IMR-90 (cell line): Measurements from ENCODE around the gene MAML2. TPM values are rescaled to one million over a fixed set of nuclear protein-coding genes. Genes with fewer than 3 reads are reported as not detected.

Experiments used
- ATAC-seq: fragments of 200-7000 bp; cut with Tn5 transposase; 2 replicates; pipeline ENCODE4 v1.9.1; 2020; ENCODE audit warnings: low read depth, mild to moderate bottlenecking, moderate library complexity
- BruUV-seq: library from RNA; stranded (reverse); fragments of 400-500 nt; replicated peaks from 2 replicates; lab custom pipeline; 2021; lab: Mats Ljungman, UMichigan
- CTCF ChIA-PET: fragments of 300-600 bp; formaldehyde crosslinking; extraction: SDS; loops from one replicate; lab custom pipeline; 2021; ENCODE audit warnings: antibody characterized with exemption; lab: Yijun Ruan, JAX
- POLR2A ChIA-PET: fragments of 300-600 bp; sonication (Branson Sonifier 250); formaldehyde crosslinking; loops from one replicate; lab custom pipeline; 2022; ENCODE audit warnings: antibody characterized with exemption; ENCODE audit not compliant: unreplicated experiment; lab: Charles Lee
- DNase-seq: peaks from one replicate; pipeline ENCODE4 v3.0.0; 2013
- H2AFZ ChIP-seq: replicated peaks from 2 replicates; pipeline ENCODE3; 2013; ENCODE audit warnings: low read length, mild to moderate bottlenecking; ENCODE audit not compliant: poor library complexity
- H2AK5ac ChIP-seq: 2 replicates; pipeline ENCODE4 v1.6.1; 2013; ENCODE audit warnings: low read depth, low read length, inconsistent platforms
- H2AK9ac ChIP-seq: replicated peaks from 2 replicates; pipeline ENCODE3; 2013; ENCODE audit warnings: mild to moderate bottlenecking, low read depth, low read length, moderate library complexity; ENCODE audit not compliant: poor library complexity
- H2BK120ac ChIP-seq: 2 replicates; pipeline ENCODE4 v1.6.1; 2013; ENCODE audit warnings: low read depth, low read length, inconsistent platforms
- H2BK15ac ChIP-seq: 3 replicates; pipeline ENCODE4 v1.6.1; 2013; ENCODE audit warnings: low read depth, low read length, inconsistent platforms
- H2BK20ac ChIP-seq: 2 replicates; pipeline ENCODE4 v1.6.1; 2013; ENCODE audit warnings: low read depth, mild to moderate bottlenecking, inconsistent platforms, low read length, moderate library complexity
- H2BK5ac ChIP-seq: 2 replicates; pipeline ENCODE4 v1.6.1; 2013; ENCODE audit warnings: mild to moderate bottlenecking, low read depth, low read length, inconsistent platforms; ENCODE audit not compliant: poor library complexity, severe bottlenecking
- H3K14ac ChIP-seq: replicated peaks from 2 replicates; pipeline ENCODE4 v1.6.1; 2013; ENCODE audit warnings: low read depth, low read length, inconsistent platforms
- H3K18ac ChIP-seq: 2 replicates; pipeline ENCODE4 v1.6.1; 2013; ENCODE audit warnings: low read depth, low read length, control low read depth
- H3K23ac ChIP-seq: 2 replicates; pipeline ENCODE4 v1.6.1; 2013; ENCODE audit warnings: low read depth, low read length, inconsistent platforms
- H3K27ac ChIP-seq: 2 replicates; pipeline ENCODE4 v1.5.1; 2013; ENCODE audit warnings: mild to moderate bottlenecking, control low read depth, low read length; ENCODE audit not compliant: insufficient read depth
- H3K27me3 ChIP-seq: 2 replicates; pipeline ENCODE4 v1.6.1; 2013; ENCODE audit warnings: low read length; ENCODE audit not compliant: control insufficient read depth, insufficient read depth
- H3K36me3 ChIP-seq: 2 replicates; pipeline ENCODE4 v1.6.1; 2013; ENCODE audit warnings: low read length, mixed read lengths; ENCODE audit not compliant: control insufficient read depth, insufficient read depth
- H3K4ac ChIP-seq: 2 replicates; pipeline ENCODE4 v1.6.1; 2013; ENCODE audit warnings: low read depth, low read length, inconsistent platforms
- H3K4me1 ChIP-seq: 2 replicates; pipeline ENCODE4 v1.6.1; 2013; ENCODE audit warnings: low read length, mixed read lengths; ENCODE audit not compliant: control insufficient read depth, insufficient read depth
- H3K4me2 ChIP-seq: 2 replicates; pipeline ENCODE4 v1.6.1; 2013; ENCODE audit warnings: low read depth, mild to moderate bottlenecking, control low read depth, low read length, moderate library complexity
- H3K4me3 ChIP-seq: 2 replicates; pipeline ENCODE4 v1.5.1; 2013; ENCODE audit warnings: low read depth, mild to moderate bottlenecking, control low read depth, low read length, moderate library complexity; ENCODE audit not compliant: insufficient read depth
- H3K56ac ChIP-seq: 2 replicates; pipeline ENCODE4 v1.6.1; 2013; ENCODE audit warnings: low read length, inconsistent platforms; ENCODE audit not compliant: insufficient read depth; ENCODE audit errors: extremely low read depth
- H3K79me1 ChIP-seq, 2 experiments: 2 replicates each; pipeline ENCODE4 v1.6.1; 2013; ENCODE audit warnings: low read length in 2 of 2, inconsistent platforms in 1 of 2, low read depth in 1 of 2
- H3K9ac ChIP-seq: 2 replicates; pipeline ENCODE4 v1.6.1; 2013; ENCODE audit warnings: low read depth, low read length, control low read depth
- H3K9me1 ChIP-seq: 2 replicates; pipeline ENCODE4 v1.6.1; 2013; ENCODE audit warnings: low read length, inconsistent platforms; ENCODE audit not compliant: insufficient read depth
- H3K9me3 ChIP-seq: 2 replicates; pipeline ENCODE4 v1.6.1; 2013; ENCODE audit warnings: low read length; ENCODE audit not compliant: control insufficient read depth, insufficient read depth
- H4K20me1 ChIP-seq: 2 replicates; pipeline ENCODE4 v1.6.1; 2013; ENCODE audit warnings: low read length, inconsistent platforms; ENCODE audit not compliant: insufficient read depth
- H4K5ac ChIP-seq: 2 replicates; pipeline ENCODE4 v1.6.1; 2013; ENCODE audit warnings: mild to moderate bottlenecking, low read depth, low read length, control low read depth
- H4K8ac ChIP-seq, 2 experiments: 2 replicates each; pipeline ENCODE4 v1.6.1; 2013; ENCODE audit warnings: low read depth in 2 of 2, low read length in 2 of 2, control low read depth in 1 of 2, inconsistent platforms in 1 of 2
- H4K91ac ChIP-seq: 2 replicates; pipeline ENCODE4 v1.6.1; 2013; ENCODE audit warnings: low read depth, low read length, inconsistent platforms; ENCODE audit not compliant: insufficient read depth
- BHLHE40 ChIP-seq: fragments of 150-350 bp; IDR thresholded peaks from 2 replicates; pipeline ENCODE4 v1.6.1; 2016; ENCODE audit warnings: mild to moderate bottlenecking, low read depth, low read length
- CEBPB ChIP-seq: IDR thresholded peaks from 2 replicates; pipeline ENCODE4 v1.6.1; 2012; ENCODE audit warnings: low read depth, low read length, improper control_type of control experiment
- CHD1 ChIP-seq: IDR thresholded peaks from 2 replicates; pipeline ENCODE4 v1.6.1; 2012; ENCODE audit warnings: low read depth, low read length, improper control_type of control experiment
- MAFK ChIP-seq: IDR thresholded peaks from 2 replicates; pipeline ENCODE4 v1.6.1; 2012; ENCODE audit warnings: low read depth, low read length, improper control_type of control experiment
- MAZ ChIP-seq: IDR thresholded peaks from 2 replicates; pipeline ENCODE4 v1.6.1; 2012; ENCODE audit warnings: low read depth, mild to moderate bottlenecking, low read length, improper control_type of control experiment, moderate library complexity, borderline replicate concordance
- MXI1 ChIP-seq: IDR thresholded peaks from 2 replicates; pipeline ENCODE4 v1.6.1; 2012; ENCODE audit warnings: low read depth, mild to moderate bottlenecking, low read length, moderate library complexity, borderline replicate concordance
- NFE2L2 ChIP-seq: fragments of 150-350 bp; IDR thresholded peaks from 2 replicates; pipeline ENCODE4 v1.6.1; 2016; ENCODE audit warnings: low read depth, mild to moderate bottlenecking, low read length
- POLR2A ChIP-seq: IDR thresholded peaks from 2 replicates; pipeline ENCODE4 v1.6.1; 2012; ENCODE audit warnings: mild to moderate bottlenecking, low read depth, low read length
- RAD21 ChIP-seq: IDR thresholded peaks from 2 replicates; pipeline ENCODE4 v1.6.1; 2012; ENCODE audit warnings: low read length, improper control_type of control experiment
- RCOR1 ChIP-seq: IDR thresholded peaks from 2 replicates; pipeline ENCODE4 v1.6.1; 2012; ENCODE audit warnings: mild to moderate bottlenecking, low read length, improper control_type of control experiment; ENCODE audit not compliant: insufficient replicate concordance
- SMC3 ChIP-seq: fragments of 150-350 bp; IDR thresholded peaks from 2 replicates; pipeline ENCODE4 v1.6.1; 2016; ENCODE audit warnings: low read depth, mild to moderate bottlenecking, antibody characterized with exemption, low read length, moderate library complexity
- WGBS, 2 experiments: methylation state at CpG; one replicate each; pipeline versions ENCODE4 v1.1.5 to v1.1.7; 2013; ENCODE audit warnings: missing lambda C conversion rate in 2 of 2; ENCODE audit not compliant: insufficient read length in 1 of 2; ENCODE audit errors: extremely low coverage in 2 of 2; 5-methylcytosine and 5-hydroxymethylcytosine counted together
- dilution Hi-C: fragments of 300-500 bp; cut with HindIII; formaldehyde crosslinking; loops from one replicate; pipeline ENCODE4 v1.14.3; 2018; ENCODE audit warnings: low sequenced_read_pairs; ENCODE audit not compliant: unreplicated experiment
- in situ Hi-C: fragments of 300-500 bp; cut with MboI; formaldehyde crosslinking; loops from 3 replicates; pipeline ENCODE4 v1.14.3; 2019; ENCODE audit warnings: low sequenced_read_pairs, inconsistent platforms, mixed read lengths
- intact Hi-C: fragments of 100-400 bp; cut with micrococcal nuclease; formaldehyde crosslinking; loops from 2 replicates; pipeline ENCODE4 v1.10.0; 2022
- polyA plus RNA-seq, 3 experiments: library from polyadenylated mRNA; depleted of rRNA; stranded (reverse); fragments of >200 nt; gene quantifications; 2 replicates each; pipeline ENCODE4 v1.2.3, GENCODE V29; 2012; ENCODE audit warnings: low replicate concordance in 1 of 3
- total RNA-seq: library from RNA; depleted of rRNA; stranded (reverse); fragments of >200 nt; gene quantifications from 2 replicates; pipeline ENCODE4 v1.2.3, GENCODE V29; 2012
- TF ChIP-seq, protein P1 (sequence below): fragments of 150-350 bp; IDR thresholded peaks from 2 replicates; pipeline ENCODE4 v1.6.1; 2017; ENCODE audit warnings: mild to moderate bottlenecking, antibody characterized with exemption, low read length, low read depth
- TF ChIP-seq, protein P2 (sequence below): conservative IDR thresholded peaks from 2 replicates; pipeline ENCODE4 v1.5.1; 2012; ENCODE audit warnings: mild to moderate bottlenecking, low read depth, low read length, improper control_type of control experiment

Gene MAML2
- total and polyA plus RNA-seq, 2 of the 4 experiments (the other 2 are of a cell fraction) = 15.0 to 19.5 TPM

- 0 out of 2 replicates have a peak, but pooled peaks cover 3% of the 10 kb centered on the region for H3K36me3 ChIP-seq
- no peak overlapping the region for H3K14ac ChIP-seq
- H4K8ac ChIP-seq = no peak overlapping the region
- in situ Hi-C loops = no loop called here
- ChIA-PET POLR2A (no interaction called here), CTCF (no interaction called here)
- H2BK20ac ChIP-seq = no peak overlapping the region
- no peak overlapping the region for H2BK15ac ChIP-seq
- no peak overlapping the region for H2AK9ac ChIP-seq
- H3K4me2 ChIP-seq = no peak overlapping the region
- TF ChIP-seq, protein P1, sequence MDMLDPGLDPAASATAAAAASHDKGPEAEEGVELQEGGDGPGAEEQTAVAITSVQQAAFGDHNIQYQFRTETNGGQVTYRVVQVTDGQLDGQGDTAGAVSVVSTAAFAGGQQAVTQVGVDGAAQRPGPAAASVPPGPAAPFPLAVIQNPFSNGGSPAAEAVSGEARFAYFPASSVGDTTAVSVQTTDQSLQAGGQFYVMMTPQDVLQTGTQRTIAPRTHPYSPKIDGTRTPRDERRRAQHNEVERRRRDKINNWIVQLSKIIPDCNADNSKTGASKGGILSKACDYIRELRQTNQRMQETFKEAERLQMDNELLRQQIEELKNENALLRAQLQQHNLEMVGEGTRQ = no peak
- TF ChIP-seq BHLHE40 = no peak
- TF ChIP-seq MAZ = no peak
- TF ChIP-seq NFE2L2 = no peak
- no peak for TF ChIP-seq CEBPB
- no peak for TF ChIP-seq MAFK
- no peak for TF ChIP-seq RAD21
- TF ChIP-seq CHD1 = no peak
- TF ChIP-seq, protein P2, sequence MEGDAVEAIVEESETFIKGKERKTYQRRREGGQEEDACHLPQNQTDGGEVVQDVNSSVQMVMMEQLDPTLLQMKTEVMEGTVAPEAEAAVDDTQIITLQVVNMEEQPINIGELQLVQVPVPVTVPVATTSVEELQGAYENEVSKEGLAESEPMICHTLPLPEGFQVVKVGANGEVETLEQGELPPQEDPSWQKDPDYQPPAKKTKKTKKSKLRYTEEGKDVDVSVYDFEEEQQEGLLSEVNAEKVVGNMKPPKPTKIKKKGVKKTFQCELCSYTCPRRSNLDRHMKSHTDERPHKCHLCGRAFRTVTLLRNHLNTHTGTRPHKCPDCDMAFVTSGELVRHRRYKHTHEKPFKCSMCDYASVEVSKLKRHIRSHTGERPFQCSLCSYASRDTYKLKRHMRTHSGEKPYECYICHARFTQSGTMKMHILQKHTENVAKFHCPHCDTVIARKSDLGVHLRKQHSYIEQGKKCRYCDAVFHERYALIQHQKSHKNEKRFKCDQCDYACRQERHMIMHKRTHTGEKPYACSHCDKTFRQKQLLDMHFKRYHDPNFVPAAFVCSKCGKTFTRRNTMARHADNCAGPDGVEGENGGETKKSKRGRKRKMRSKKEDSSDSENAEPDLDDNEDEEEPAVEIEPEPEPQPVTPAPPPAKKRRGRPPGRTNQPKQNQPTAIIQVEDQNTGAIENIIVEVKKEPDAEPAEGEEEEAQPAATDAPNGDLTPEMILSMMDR = no peak
- TF ChIP-seq MXI1 = no peak
- TF ChIP-seq POLR2A = no peak
- TF ChIP-seq RCOR1 = no peak
- no peak for TF ChIP-seq SMC3
- H3K79me1 ChIP-seq = peaks cover 23 to 46% of the 10 kb centered on the region in 2 experiments
- H2BK5ac ChIP-seq = no peak overlapping the region
- H3K9ac ChIP-seq = no peak overlapping the region
- DNase-seq (no peak), ATAC-seq (no peak)
- H3K27me3 ChIP-seq = no peaks in the 10 kb centered on the region
- H3K4ac ChIP-seq = no peak overlapping the region
- WGBS, 2 experiments = no CpG with 5 or more reads among the region's 4 CpGs
- H3K4me3 ChIP-seq = no peak overlapping the region
- no peak overlapping the region for H3K27ac ChIP-seq
- no peak overlapping the region for H2AK5ac ChIP-seq
- no peaks in the 10 kb centered on the region for H3K4me1 ChIP-seq
- dilution Hi-C loops = no loop called here
- H3K9me3 ChIP-seq = no peaks in the 10 kb centered on the region
- H4K5ac ChIP-seq = no peak overlapping the region
- no TSS peak for BruUV-seq
- H4K91ac ChIP-seq = no peak overlapping the region
- no peak overlapping the region for H3K18ac ChIP-seq
- H2BK120ac ChIP-seq = no peak overlapping the region
- intact Hi-C loops = no loop called here
- no peak overlapping the region for H3K56ac ChIP-seq
- no peaks in the 10 kb centered on the region for H4K20me1 ChIP-seq
- no peak overlapping the region for H3K23ac ChIP-seq
- peaks cover 4% of the 10 kb centered on the region; the same call in 1 of the 2 replicates for H3K9me1 ChIP-seq
- H2AFZ ChIP-seq = no peak overlapping the region
Measured at GRCh38 chr11:96179905-96180304, 163.1 kb downstream of the MAML2 start.
